ENCODE measurements around the gene FABP1. TPM values are rescaled to one million over a fixed set of nuclear protein-coding genes. Genes with fewer than 3 reads are reported as not detected.

FABP1 gene
- total and polyA plus RNA-seq, 2 of the 8 experiments (the other 6 are each of a cell fraction or from before 2014, with no cell fraction given): 0.09 TPM; not detected in 1

DNA sequence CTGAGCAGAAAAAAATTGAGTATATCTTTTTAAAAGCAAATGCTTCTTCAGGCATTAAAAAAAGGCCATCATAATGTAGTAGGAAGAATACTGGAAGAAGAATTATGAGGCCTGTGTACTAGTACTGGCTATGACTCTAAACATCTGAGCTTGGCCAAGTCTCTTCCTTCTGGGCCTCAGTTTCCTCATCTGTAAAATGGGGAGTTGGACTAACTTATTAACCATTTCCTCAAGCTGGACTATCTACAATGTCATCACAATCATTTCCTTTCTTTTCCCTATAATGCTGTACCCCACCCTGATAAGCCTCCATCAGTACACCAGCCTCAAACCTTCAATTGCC, 29.3 kb downstream of the FABP1 start (continued):
- TF ChIP-seq BACH1 (IDR thresholded peaks at IDR 0.05; ENCODE audit: low read length): no peak

Data from H1 (cell line).